Calu3 (cell line): ENCODE data around the gene TIGD6. TPM values are rescaled to one million over a fixed set of nuclear protein-coding genes. Genes with fewer than 3 reads are reported as not detected.

Experiments used
- BruUV-seq: library from RNA; stranded (reverse); fragments of 400-500 nt; replicated peaks from 2 replicates; lab custom pipeline; 2021; lab: Mats Ljungman, UMichigan
- CTCF ChIA-PET: fragments of 300-600 bp; sonication (Branson Sonifier 250); formaldehyde crosslinking; loops from one replicate; lab custom pipeline; 2022; ENCODE audit warnings: antibody characterized with exemption; lab: Charles Lee
- DNase-seq: peaks from one replicate; pipeline ENCODE4 v3.0.0; 2022
- H3K27ac Mint-ChIP-seq: one replicate; pipeline ENCODE4 v1.8.0; 2022; ENCODE audit warnings: mixed read lengths; ENCODE audit not compliant: unreplicated experiment
- H3K27me3 Mint-ChIP-seq: one replicate; pipeline ENCODE4 v1.8.0; 2022; ENCODE audit warnings: mixed read lengths; ENCODE audit not compliant: unreplicated experiment
- H3K36me3 Mint-ChIP-seq: one replicate; pipeline ENCODE4 v1.8.0; 2022; ENCODE audit warnings: mild to moderate bottlenecking, moderate library complexity, mixed read lengths; ENCODE audit not compliant: insufficient read depth, unreplicated experiment
- H3K4me1 Mint-ChIP-seq: one replicate; pipeline ENCODE4 v1.8.0; 2022; ENCODE audit warnings: mild to moderate bottlenecking, low read depth, mixed read lengths; ENCODE audit not compliant: unreplicated experiment
- H3K4me3 Mint-ChIP-seq: one replicate; pipeline ENCODE4 v1.8.0; 2022; ENCODE audit warnings: mild to moderate bottlenecking, low read depth, moderate library complexity, mixed read lengths; ENCODE audit not compliant: unreplicated experiment
- H3K9me3 Mint-ChIP-seq: one replicate; pipeline ENCODE4 v1.8.0; 2022; ENCODE audit warnings: low read depth, mixed read lengths; ENCODE audit not compliant: unreplicated experiment
- intact Hi-C: fragments of 100-400 bp; cut with micrococcal nuclease; formaldehyde crosslinking; loops from one replicate; pipeline ENCODE4 v1.10.0; 2022; ENCODE audit not compliant: unreplicated experiment
- total RNA-seq: library from RNA; stranded (reverse); gene quantifications from 2 replicates; pipeline ENCODE4 v1.2.3, GENCODE V29; 2022
- TF ChIP-seq, protein P1 (sequence below): fragments of 200-600 bp; IDR thresholded peaks from one replicate; pipeline ENCODE4 v1.8.0; 2022; ENCODE audit warnings: antibody characterized with exemption; ENCODE audit not compliant: unreplicated experiment

TIGD6 gene
- total RNA-seq, 1 experiment from 2014 or later, result 5.2 TPM

DNA sequence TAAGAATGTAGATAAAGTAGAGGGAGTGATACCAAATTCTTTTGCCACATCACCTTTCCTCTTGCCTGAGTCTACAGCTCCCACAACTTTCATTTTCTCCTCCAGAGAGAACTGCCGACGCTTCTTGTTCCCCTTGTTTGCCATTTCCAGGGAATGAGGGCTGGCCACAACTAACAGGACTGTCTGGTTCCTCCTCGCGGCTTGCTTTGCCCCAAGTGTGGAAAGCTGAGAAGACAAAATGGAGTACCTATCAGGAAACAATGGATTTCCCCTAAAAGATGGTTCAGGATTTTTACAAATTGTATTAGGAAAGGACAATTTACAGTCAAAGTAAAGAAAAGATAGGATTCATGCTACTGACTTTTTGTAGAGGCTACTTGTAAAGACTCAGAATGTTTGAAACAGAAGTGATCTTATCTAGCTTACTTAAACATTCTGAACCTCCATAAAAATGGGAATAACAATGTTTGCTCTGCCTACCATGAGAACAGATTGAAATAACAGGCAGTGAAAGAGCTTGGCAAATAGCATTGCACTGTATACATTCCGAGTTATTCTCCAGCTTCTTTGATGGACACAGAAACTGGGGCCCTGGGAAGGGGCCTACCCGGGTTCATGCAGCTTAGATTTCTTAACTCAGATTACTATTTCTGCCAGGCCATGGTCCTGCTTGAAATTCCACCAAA is 4.1 kb downstream of the TIGD6 start:
- TF ChIP-seq, protein P1, sequence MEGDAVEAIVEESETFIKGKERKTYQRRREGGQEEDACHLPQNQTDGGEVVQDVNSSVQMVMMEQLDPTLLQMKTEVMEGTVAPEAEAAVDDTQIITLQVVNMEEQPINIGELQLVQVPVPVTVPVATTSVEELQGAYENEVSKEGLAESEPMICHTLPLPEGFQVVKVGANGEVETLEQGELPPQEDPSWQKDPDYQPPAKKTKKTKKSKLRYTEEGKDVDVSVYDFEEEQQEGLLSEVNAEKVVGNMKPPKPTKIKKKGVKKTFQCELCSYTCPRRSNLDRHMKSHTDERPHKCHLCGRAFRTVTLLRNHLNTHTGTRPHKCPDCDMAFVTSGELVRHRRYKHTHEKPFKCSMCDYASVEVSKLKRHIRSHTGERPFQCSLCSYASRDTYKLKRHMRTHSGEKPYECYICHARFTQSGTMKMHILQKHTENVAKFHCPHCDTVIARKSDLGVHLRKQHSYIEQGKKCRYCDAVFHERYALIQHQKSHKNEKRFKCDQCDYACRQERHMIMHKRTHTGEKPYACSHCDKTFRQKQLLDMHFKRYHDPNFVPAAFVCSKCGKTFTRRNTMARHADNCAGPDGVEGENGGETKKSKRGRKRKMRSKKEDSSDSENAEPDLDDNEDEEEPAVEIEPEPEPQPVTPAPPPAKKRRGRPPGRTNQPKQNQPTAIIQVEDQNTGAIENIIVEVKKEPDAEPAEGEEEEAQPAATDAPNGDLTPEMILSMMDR, result no peak
- Mint-ChIP-seq H3K27ac (no peak overlapping the region), H3K9me3 (no peaks in the 10 kb centered on the region), H3K36me3 (peaks cover 32% of the 10 kb centered on the region), H3K4me1 (peaks cover 19% of the 10 kb centered on the region), H3K4me3 (no peak overlapping the region), H3K27me3 (no peaks in the 10 kb centered on the region)
- DNase-seq, result no peak
- no TSS peak for BruUV-seq
- intact Hi-C loops, result no loop called here
- CTCF ChIA-PET, result interaction anchor here (1.0 kb wide), 1 partner anchor 143 kb away, joined by 4 read pairs; no protein-coding TSS in a partner anchor

DNA sequence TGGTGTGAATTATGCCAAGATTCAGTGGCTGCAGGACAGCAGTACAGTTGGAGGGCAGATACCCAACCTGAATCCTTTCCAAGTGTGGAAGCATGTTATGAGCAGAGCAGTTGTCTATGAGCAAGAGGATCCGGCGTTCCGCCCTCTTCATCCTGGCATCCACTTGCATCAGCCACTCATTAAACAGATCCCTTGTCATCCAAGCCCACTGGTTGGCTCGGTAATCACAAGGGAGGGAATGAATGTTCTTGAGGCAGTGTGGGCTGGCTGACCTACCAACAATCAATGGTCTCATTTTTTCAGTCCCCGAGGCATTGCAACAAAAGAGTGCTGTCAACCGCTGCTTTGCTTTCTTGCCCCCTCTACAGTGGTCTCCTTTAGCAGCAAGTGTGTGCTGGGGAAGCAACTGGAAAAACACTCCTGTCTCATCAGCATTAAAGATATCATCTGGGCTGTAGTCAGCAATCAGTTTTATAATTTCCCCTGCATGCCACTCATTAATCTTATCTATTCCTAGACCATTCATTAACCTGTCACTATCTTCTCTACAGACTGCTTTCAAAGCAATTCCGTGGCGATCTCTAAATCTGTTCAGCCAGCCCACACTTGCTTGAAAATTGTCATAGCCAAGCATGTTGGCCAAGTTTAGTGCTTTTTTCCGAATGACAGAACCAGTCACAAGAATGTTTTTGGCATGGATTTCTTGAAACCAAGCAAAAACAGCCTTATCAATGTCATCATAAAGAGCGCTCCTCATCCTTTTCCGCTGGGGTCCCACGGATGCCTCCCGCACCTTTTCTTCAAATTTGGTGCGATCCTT is 4.9 kb downstream of the TIGD6 start:
- peaks cover 19% of the 10 kb centered on the region for H3K4me1 Mint-ChIP-seq
- TF ChIP-seq, protein P1, result no peak
- H3K4me3 Mint-ChIP-seq, result no peak overlapping the region
- no peak overlapping the region for H3K27ac Mint-ChIP-seq
- intact Hi-C loops, result no loop called here
- no peaks in the 10 kb centered on the region for H3K27me3 Mint-ChIP-seq
- peaks cover 24% of the 10 kb centered on the region for H3K36me3 Mint-ChIP-seq
- no peak for DNase-seq
- H3K9me3 Mint-ChIP-seq, result no peaks in the 10 kb centered on the region
- CTCF ChIA-PET, result interaction anchor here (1.0 kb wide), 1 partner anchor 143 kb away, joined by 4 read pairs; no protein-coding TSS in a partner anchor
- BruUV-seq, result no TSS peak

DNA sequence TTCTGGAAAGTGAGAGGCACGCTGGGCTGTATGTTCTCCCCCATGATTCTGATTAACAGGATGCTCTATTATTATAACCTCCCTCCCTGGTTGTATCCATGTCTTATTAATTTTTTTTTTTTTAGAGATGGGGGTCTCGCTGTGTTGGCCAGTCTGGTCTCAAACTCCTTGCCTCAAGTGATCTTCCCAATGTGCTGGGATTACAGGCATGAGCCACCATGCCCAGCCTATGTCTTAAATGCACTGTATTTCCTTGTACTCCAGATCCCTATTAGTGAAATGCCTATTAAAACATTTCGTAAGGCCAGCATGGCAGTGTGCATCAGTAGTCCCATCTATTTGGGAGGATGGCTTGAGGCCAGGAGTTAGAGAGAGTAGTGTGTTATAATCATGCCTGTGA is 7.0 kb downstream of the TIGD6 start:
- Mint-ChIP-seq H3K27ac (no peak overlapping the region), H3K27me3 (no peaks in the 10 kb centered on the region), H3K36me3 (peaks cover 7% of the 10 kb centered on the region), H3K9me3 (no peaks in the 10 kb centered on the region), H3K4me3 (no peak overlapping the region), H3K4me1 (peaks cover 13% of the 10 kb centered on the region)
- BruUV-seq, result no TSS peak
- intact Hi-C loops, result no loop called here
- TF ChIP-seq, protein P1, result no peak
- DNase-seq, result no peak
- CTCF ChIA-PET, result interaction anchor here (0.6 to 1.1 kb wide), 3 partner anchors 31 to 720 kb away, joined by 3 to 5 read pairs (median 3); no protein-coding TSS in a partner anchor

DNA sequence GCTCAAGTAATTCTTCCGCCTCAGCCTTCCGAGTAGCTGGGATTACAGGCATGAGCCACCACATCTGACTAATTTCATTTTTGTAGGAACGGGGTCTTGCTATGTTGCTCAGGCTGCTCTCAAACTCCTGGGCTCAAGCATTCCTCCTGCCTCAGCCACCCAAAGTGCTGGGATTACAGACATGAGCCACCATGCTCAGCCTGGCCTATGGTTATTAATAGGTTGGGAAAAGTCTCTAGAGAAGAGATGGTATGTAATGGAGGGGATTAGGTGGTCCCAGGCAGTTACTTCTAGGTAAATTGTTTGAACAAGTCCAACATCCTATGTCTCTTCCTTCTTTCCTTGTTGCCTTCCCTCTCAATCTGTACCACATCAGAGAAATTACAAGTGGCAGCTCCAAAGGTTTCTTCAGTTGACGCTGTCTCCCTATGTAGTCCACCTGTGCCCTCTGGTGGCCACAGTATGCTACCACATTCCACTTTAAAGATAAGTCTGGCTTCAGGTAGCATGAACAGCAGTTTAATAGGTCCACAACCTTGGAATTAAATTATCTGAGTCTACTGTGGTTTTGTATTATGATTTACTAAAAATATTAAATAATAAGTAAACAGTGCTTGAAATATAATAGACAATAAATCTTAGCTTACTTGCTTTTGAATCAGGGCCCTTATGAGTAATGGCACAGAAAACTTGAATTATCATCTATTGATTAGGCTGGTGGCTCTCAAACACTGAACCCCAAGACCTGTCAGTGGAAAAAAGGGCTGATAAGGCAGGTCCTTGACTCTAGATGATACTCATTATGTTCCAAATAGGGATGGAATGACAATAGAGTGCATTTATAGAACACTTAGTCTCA is 9.7 kb downstream of the TIGD6 start:
- TF ChIP-seq, protein P1, result peak; percentile 89
- BruUV-seq, result no TSS peak
- Mint-ChIP-seq H3K4me1 (peaks cover 13% of the 10 kb centered on the region), H3K36me3 (peaks cover 2% of the 10 kb centered on the region), H3K9me3 (no peaks in the 10 kb centered on the region), H3K27ac (peak overlapping the region; percentile 27), H3K27me3 (no peaks in the 10 kb centered on the region), H3K4me3 (no peak overlapping the region)
- intact Hi-C loops, result loop anchor here (1.0 kb wide), 3 partner anchors 137 to 354 kb away; no protein-coding TSS in a partner anchor
- DNase-seq, result peak; percentile 80
- CTCF ChIA-PET, result interaction anchor here (0.5 to 2.2 kb wide), 12 partner anchors 10 to 358 kb away, joined by 3 to 39 read pairs (median 7); partner anchors contain the start of genes HMGXB3, SLC26A2 and TIGD6
